IPS-NIHi11 (cell line): Measurements from ENCODE around the gene PP2D1.
A peak's percentile ranks its signal among the peaks of the same experiment; 100 is the strongest.
"Not testable (repeated sequence)": the region's sequence is repeated elsewhere in the genome, so short reads cannot be mapped to it uniquely, and the experiment has no call there.

Source experiments
- DNase-seq: peaks from one replicate; pipeline ENCODE4 v3.0.0; 2012; ENCODE audit warnings: mixed read lengths, low spot score

PP2D1 gene

GRCh38 chr3:20039765-20040547 lies 27.9 kb upstream of the PP2D1 start, which contains the start of gene KAT2B:
TSS of gene KAT2B (plus strand) at chr3:20040446. CDS start at chr3:20040478, 32 bp downstream.
- DNase-seq = peak; percentile 80

GRCh38 chr3:20039466-20039764 lies 27.4 kb upstream of the PP2D1 start:
- DNase-seq = no peak

GRCh38 chr3:20038699-20039465 lies 26.8 kb upstream of the PP2D1 start:
- DNase-seq = no peak

GRCh38 chr3:20037255-20037996 lies 25.4 kb upstream of the PP2D1 start:
- no peak for DNase-seq

GRCh38 chr3:20035019-20035418 lies 23.0 kb upstream of the PP2D1 start:
- DNase-seq = no peak

GRCh38 chr3:20031939-20032338 lies 19.9 kb upstream of the PP2D1 start:
- not testable (repeated sequence) for DNase-seq

- no peak for DNase-seq
These were observed 16.9 kb upstream of the PP2D1 start for GRCh38 chr3:20028905-20029331.

- DNase-seq = no peak
These were observed 15.1 kb upstream of the PP2D1 start for GRCh38 chr3:20027136-20027535.

- no peak for DNase-seq
These were observed 11.8 kb upstream of the PP2D1 start for GRCh38 chr3:20023623-20024405.

- no peak for DNase-seq
These were observed 11.0 kb upstream of the PP2D1 start for GRCh38 chr3:20022954-20023622.

GRCh38 chr3:20016076-20016475 lies 4.0 kb upstream of the PP2D1 start:
- DNase-seq = not testable (repeated sequence)

- DNase-seq = no peak
These were observed 3.5 kb upstream of the PP2D1 start for GRCh38 chr3:20015525-20015924.

GRCh38 chr3:20013396-20013795 lies 1.3 kb upstream of the PP2D1 start:
- no peak for DNase-seq

- no peak for DNase-seq
These were observed 3.4 kb downstream of the PP2D1 start for GRCh38 chr3:20008646-20009045.

GRCh38 chr3:20007960-20008359 lies 4.1 kb downstream of the PP2D1 start:
- DNase-seq = no peak

GRCh38 chr3:20001932-20002331 lies 10.1 kb downstream of the PP2D1 start:
- DNase-seq = no peak

- no peak for DNase-seq
These were observed 14.6 kb downstream of the PP2D1 start for GRCh38 chr3:19997502-19997901.

- DNase-seq = no peak
These were observed 17.3 kb downstream of the PP2D1 start for GRCh38 chr3:19994796-19995195.

- DNase-seq = not testable (repeated sequence)
These were observed 23.2 kb downstream of the PP2D1 start for GRCh38 chr3:19988904-19989303.

GRCh38 chr3:19972054-19972453 lies 40.0 kb downstream of the PP2D1 start:
- no peak for DNase-seq

GRCh38 chr3:19970327-19970726 lies 41.7 kb downstream of the PP2D1 start:
- no peak for DNase-seq
